Left ventricle myocardium superior (tissue), 1 donor: Measurements from ENCODE around the gene NSMCE1. TPM values are rescaled to one million over a fixed set of nuclear protein-coding genes. Genes with fewer than 3 reads are reported as not detected.
"Not testable (repeated sequence)": the region's sequence is repeated elsewhere in the genome, so short reads cannot be mapped to it uniquely, and the experiment has no call there.

ENCODE experiments used
- ATAC-seq: fragments of 200-7000 bp; cut with Tn5 transposase; one replicate; pipeline ENCODE4 v1.9.1; 2020; ENCODE audit warnings: mild to moderate bottlenecking, moderate library complexity
- DNase-seq: peaks from one replicate; pipeline ENCODE4 v3.0.0-alpha.2; 2020
- intact Hi-C: fragments of 100-400 bp; cut with micrococcal nuclease; formaldehyde crosslinking; loops from one replicate; pipeline ENCODE4 v1.11.0; 2022
- total RNA-seq: library from RNA; stranded (reverse); fragmentation: NEBNext Ultra II Directional; extraction: Animal tissue kit (Norgen Biotek cat#: 25700); gene quantifications from one replicate; pipeline ENCODE4 v1.2.1, GENCODE V29; 2021
- donor health status: DM: no; HTN: yes; CAD: no; lungs with severe emphysema.

The NSMCE1 gene
- total RNA-seq, 1 donor from 2014 or later = 34.2 TPM

DNA sequence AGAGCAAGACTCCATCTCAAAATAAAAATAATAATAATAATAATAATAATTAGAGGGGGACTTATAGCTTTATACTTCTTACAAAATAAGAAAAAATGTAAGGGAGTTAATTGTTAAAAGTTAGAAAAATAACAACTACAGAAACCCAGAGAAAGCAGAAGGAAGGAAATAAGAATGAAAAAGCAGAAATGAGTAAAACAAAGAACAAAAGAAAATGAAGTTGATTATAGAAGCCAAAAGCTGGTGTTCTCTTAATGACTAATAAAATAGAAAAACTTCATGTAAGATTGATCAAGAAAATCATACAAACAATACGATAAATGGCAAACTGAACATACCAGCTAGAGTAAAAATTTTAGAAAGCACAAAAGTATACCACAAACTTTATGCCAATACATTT is 6.8 kb upstream of the NSMCE1 start:
- DNase-seq = no peak
- intact Hi-C loops = no loop called here
- no peak for ATAC-seq

DNA sequence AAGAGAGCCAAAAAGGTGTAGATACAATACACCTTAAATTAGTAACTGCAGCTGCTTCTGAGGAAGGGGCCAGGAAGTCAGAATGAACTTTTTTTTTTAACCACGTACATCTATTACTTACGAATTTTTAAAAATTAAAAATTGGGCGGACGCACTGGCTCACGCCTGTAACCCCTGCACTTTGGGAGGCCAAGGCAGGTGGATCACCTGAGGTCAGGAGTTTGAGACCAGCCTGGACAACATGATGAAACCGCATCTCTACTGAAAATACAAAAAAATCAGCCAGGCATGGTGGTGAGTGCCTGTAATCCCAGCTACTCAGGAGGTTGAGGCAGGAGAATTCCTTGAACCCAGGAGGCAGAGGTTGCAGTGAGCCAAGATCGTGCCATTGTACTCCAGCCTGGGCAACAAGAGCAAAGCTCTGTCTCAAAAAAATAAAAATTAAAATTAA is 5.9 kb upstream of the NSMCE1 start:
- intact Hi-C loops, ATAC-seq, DNase-seq: not testable (repeated sequence)

DNA sequence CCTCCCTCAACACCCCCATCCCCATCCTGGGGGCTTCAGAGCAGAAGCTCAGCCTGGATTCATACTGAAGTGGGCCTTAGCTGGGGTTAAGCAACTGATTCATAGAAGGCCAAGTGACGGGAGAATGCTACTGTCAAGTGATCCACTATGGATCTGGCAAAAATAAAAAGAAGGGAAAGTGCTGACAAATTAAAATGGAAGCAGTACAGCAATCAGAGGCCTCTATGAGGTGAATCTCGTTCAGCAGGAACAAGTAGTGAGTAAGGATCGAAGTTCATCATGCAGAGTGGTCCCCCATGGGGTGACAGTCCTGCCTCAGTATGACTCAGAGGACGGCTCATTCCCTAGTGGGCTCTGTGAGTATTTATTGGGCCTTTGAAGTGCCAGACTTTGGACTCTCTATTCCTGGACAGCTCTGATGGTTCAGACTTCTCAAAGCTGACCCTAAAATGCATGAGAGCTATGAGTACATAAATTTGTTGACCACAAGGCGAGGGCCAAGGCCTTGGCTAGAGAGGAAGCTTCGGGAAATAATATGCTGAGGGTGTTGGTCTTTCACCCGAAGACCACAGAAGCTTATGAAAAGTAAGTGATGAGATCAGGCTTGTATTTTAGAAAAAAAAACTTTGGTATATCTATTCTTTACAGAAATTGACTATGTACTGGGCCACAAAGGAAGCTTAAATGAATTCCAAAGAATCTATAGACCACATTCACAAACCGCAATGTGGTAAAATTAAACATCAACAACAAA is 5.3 kb upstream of the NSMCE1 start:
- DNase-seq = no peak

GRCh38 chr16:27273330-27273669 is 4.7 kb upstream of the NSMCE1 start:
- DNase-seq = no peak
- intact Hi-C loops = no loop called here
- no peak for ATAC-seq

More for the DNA sequence above, 5.3 kb upstream of the NSMCE1 start:
- no peak for ATAC-seq
- intact Hi-C loops = no loop called here

GRCh38 chr16:27272697-27273096 is 4.1 kb upstream of the NSMCE1 start:
- DNase-seq, ATAC-seq, intact Hi-C loops: not testable (repeated sequence)

- DNase-seq = no peak
- no peak for ATAC-seq
- intact Hi-C loops = no loop called here
These were observed 3.5 kb upstream of the NSMCE1 start for GRCh38 chr16:27272076-27272475.

- intact Hi-C loops = no loop called here
- no peak for ATAC-seq
- DNase-seq = no peak
These were observed 1.8 kb upstream of the NSMCE1 start for GRCh38 chr16:27270349-27270748.

DNA sequence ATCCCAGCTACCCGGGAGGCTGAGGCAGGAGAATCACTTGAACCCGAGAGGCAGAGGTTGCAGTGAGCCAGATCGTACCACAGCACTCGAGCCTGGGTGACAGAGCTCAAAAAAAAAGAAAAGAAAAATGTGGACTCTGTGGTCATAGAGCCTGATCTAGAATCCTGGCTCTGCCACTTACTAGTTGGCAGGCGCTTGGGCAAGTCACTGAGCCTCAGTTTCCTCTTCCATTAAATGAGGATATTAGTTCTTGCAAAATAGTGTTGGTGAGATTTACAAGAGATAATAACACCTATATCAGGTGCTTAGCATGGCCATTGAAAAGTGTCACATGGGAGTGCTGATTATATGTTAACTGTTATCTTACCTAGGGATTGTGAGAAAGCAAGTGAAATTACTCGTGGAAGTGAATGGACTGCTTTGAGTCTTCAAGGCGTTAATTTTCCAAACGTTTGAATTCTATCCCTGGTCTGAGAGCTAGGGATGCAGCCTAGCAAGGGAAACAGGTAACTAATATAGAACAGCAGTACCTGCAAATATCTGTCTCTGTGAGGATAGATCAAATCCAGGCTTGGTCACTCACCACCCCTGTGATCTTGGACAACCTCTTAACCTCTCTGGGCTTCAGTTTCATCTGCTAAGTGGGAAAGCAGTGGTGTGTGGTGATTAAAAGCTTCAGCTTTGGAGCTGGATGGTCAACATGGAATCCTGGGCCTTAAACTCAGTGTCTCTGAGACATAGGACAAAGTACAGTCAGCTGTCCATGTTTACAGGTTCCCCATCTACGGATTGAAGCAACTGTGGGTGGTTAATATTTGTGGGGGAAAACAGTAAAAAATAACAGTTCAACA is 953 bp upstream of the NSMCE1 start:
- DNase-seq = no peak
- intact Hi-C loops = no loop called here
- no peak for ATAC-seq

DNA sequence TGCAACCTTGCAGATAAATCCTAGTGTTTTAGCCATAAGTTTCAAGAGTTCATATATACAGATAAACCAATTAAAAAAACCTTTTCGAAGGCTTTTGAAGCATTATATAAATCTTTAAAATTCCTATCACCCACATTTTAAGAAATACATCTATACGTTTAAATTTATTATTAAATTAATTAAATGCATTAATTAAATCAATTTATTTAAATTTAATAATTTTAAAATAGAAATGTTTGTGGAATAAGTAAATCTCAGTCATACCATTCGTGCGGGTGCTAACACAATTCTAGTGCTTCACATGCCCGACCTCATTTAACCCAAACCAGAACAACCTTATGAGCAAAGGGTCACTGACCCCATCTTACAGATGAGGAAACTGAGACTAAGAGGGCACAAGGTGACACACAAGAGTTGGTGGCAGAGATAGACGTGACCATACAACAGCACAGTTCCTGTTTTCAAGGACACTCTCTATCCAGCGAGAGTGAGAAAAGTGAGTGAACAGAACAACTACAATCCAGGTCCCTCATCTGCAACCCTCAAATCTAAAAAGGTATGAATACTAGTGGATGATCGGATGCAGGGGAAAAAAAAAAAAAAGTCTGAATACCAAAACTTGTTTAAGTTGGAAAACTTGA is 1.4 kb downstream of the NSMCE1 start:
- ATAC-seq (no peak), DNase-seq (no peak)
- intact Hi-C loops = no loop called here

GRCh38 chr16:27265982-27266381 is 2.6 kb downstream of the NSMCE1 start:
- ATAC-seq = no peak
- no peak for DNase-seq
- intact Hi-C loops = no loop called here

DNA sequence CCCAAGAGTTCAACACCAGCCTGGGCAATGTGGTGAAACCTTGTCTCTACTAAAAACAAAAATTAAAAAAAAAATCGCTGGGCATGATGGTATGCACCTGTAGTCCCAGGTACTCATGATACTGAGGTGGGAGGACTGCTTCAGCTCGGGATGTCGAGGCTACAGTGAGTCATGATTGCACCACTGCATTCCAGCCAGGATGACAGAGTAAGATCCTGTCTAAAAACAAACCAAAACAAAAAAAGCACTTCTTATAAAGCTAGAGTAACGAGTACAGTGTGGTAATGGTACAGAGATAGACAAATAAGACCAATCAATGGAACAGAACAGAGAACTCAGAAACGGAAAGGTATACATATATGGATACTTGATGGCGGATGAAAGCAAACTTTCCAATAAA is 4.4 kb downstream of the NSMCE1 start:
- intact Hi-C loops = no loop called here
- ATAC-seq = no peak

DNA sequence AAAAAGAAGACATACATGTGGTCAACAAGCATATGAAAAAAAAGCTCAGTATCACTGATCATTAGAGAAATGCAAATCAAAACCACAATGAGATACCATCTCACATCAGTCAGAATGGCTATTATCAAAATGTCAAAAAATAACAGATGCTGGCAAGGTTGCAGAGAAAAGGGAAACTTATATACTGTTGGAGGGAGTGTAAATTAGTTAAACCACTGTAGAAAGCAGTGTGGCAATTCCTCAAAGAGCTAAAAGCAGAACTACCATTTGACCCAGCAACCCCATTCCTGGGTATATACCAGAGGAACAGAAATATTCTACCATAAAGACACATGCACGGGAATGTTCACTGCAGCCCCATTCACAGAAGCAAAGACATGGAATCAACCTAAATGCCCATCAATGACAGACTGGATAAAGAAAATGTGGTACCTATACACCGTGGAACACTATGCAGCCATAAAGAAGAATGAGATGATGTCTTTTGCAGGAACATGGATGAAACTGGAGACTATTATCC is 5.6 kb downstream of the NSMCE1 start:
- DNase-seq, intact Hi-C loops, ATAC-seq: not testable (repeated sequence)

More for the DNA sequence above, 4.4 kb downstream of the NSMCE1 start:
- DNase-seq = no peak

DNA sequence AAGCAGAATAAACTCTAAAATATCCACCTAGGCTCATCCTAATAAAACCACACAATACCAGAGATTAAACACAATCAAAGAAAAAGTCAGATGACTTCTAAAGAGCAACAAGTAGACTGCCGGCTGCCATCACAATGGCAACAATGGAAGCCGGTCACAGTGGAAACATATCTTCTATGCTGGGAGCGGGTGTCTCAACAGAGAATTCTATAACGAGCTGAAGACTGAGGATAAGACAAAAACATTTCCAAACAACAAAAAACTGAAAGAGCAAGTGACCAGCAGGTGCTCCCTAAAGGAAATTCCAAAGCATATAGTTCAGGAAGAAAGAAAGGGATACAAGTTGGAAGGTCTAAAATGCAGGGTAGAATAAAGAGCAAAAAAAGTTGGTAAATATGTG is 8.9 kb downstream of the NSMCE1 start:
- ATAC-seq (no peak), DNase-seq (no peak)
- intact Hi-C loops = no loop called here

DNA sequence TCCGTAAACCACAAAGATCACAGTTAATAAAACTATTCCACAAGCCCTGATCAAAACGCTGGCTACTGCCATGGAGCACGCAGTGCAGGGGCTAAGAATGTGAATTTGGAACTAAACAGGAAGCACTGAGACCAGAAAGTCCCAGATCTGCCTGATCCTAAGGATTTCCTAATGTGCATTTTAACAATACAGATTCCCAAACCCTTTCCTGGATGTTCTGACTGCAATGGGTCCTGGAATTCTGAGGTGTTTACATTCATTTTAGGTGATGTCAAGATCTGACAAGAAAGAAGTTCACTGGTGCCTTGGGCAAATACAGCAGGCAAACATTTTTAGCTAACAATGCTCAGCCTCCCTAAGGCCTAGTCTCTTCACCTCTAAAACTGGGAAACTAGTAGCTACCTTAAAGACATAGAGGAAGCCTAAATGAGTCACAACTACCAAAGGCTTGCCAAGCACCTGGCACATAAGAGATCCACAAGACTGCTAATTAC is 10.3 kb downstream of the NSMCE1 start:
- intact Hi-C loops = no loop called here
- peak; percentile 23 for ATAC-seq
- no peak for DNase-seq

- intact Hi-C loops = no loop called here
- no peak for ATAC-seq
- no peak for DNase-seq
These were observed 11.3 kb downstream of the NSMCE1 start for GRCh38 chr16:27257271-27257670.

GRCh38 chr16:27256861-27257260 is 11.7 kb downstream of the NSMCE1 start:
- ATAC-seq = no peak
- intact Hi-C loops = no loop called here

GRCh38 chr16:27254262-27254811 is 14.2 kb downstream of the NSMCE1 start:
- ATAC-seq (no peak), DNase-seq (no peak)
- intact Hi-C loops = no loop called here

More at GRCh38 chr16:27256861-27257260, 11.7 kb downstream of the NSMCE1 start:
- no peak for DNase-seq

- peak; percentile 34 for ATAC-seq
- no peak for DNase-seq
- intact Hi-C loops = no loop called here
These were observed 15.0 kb downstream of the NSMCE1 start for GRCh38 chr16:27253526-27253930.

- no peak for DNase-seq
- no peak for ATAC-seq
- intact Hi-C loops = no loop called here
These were observed 16.4 kb downstream of the NSMCE1 start for GRCh38 chr16:27252206-27252585.
